GM13977 (cell line): ENCODE measurements around the gene PLBD2.

Experiments used
- DNase-seq: peaks from one replicate; pipeline ENCODE4 v3.0.0; 2012; ENCODE audit warnings: low spot score
- CTCF ChIP-seq: IDR thresholded peaks from 2 replicates; pipeline ENCODE4 v1.5.1; 2012; ENCODE audit warnings: mild to moderate bottlenecking, control low read depth; ENCODE audit not compliant: insufficient read depth; ENCODE audit errors: extremely low read depth, missing control alignments
- in situ Hi-C: fragments of 300-500 bp; cut with MboI; formaldehyde crosslinking; loops from one replicate; pipeline ENCODE4 v1.12.0; 2022; ENCODE audit warnings: low sequenced_read_pairs, low pct_unique_long_range_greater_than_20kb, mixed read lengths, inconsistent platforms; ENCODE audit not compliant: unreplicated experiment

PLBD2 gene

GRCh38 chr12:113359133-113359938, 949 bp downstream of the PLBD2 start:
- no peak for DNase-seq
- in situ Hi-C loops: no loop called here
- no peak for TF ChIP-seq CTCF

- peak; percentile 21 for TF ChIP-seq CTCF
- DNase-seq: no peak
- in situ Hi-C loops: no loop called here
Measured at GRCh38 chr12:113359939-113360748, 1.8 kb downstream of the PLBD2 start.

- TF ChIP-seq CTCF: no peak
- in situ Hi-C loops: no loop called here
- no peak for DNase-seq
Measured at GRCh38 chr12:113361574-113362370, 3.4 kb downstream of the PLBD2 start.

GRCh38 chr12:113364698-113365097, 6.3 kb downstream of the PLBD2 start:
- no peak for TF ChIP-seq CTCF
- in situ Hi-C loops: no loop called here
- DNase-seq: no peak

- DNase-seq: no peak
- in situ Hi-C loops: no loop called here
- TF ChIP-seq CTCF: no peak
Measured at GRCh38 chr12:113365639-113366395, 7.4 kb downstream of the PLBD2 start.

- no peak for DNase-seq
- TF ChIP-seq CTCF: no peak
- in situ Hi-C loops: no loop called here
Measured at GRCh38 chr12:113366827-113367226, 8.4 kb downstream of the PLBD2 start.
